ENCODE results near the gene EFCAB6. TPM values are rescaled to one million over a fixed set of nuclear protein-coding genes. Genes with fewer than 3 reads are reported as not detected.

Gene EFCAB6
- total and polyA plus RNA-seq, 9 of the 15 experiments (the other 6 are each of a cell fraction or from before 2014, with no cell fraction given), result 0.06 TPM; not detected in 8

- no peak for TF ChIP-seq PRDM10 (IDR thresholded peaks at IDR 0.05; ENCODE audit: partially characterized antibody)
- no peak for TF ChIP-seq ZBTB17 (CRISPR knock-in tag; IDR thresholded peaks at IDR 0.05)
- no peak for TF ChIP-seq MBD1 (CRISPR knock-in tag; IDR thresholded peaks at IDR 0.05)
- TF ChIP-seq RBBP5 (IDR thresholded peaks at IDR 0.05; ENCODE audit: borderline replicate concordance, insufficient read depth, low read length, poor library complexity, severe bottlenecking), result no peak
- TF ChIP-seq ZNF592 (IDR thresholded peaks at IDR 0.05), result no peak
- no peak for TF ChIP-seq SP2 (IDR thresholded peaks at IDR 0.05; ENCODE audit: extremely low read depth, low read depth, low read length, poor library complexity, severe bottlenecking)
Observed at GRCh38 chr22:43564859-43565258, 247.2 kb downstream of the EFCAB6 start (continued).

Measured in K562 (cell line).